Measurements from ENCODE around the gene SRRM4. TPM values are rescaled to one million over a fixed set of nuclear protein-coding genes. Genes with fewer than 3 reads are reported as not detected.
"Not testable (repeated sequence)": the region's sequence is repeated elsewhere in the genome, so short reads cannot be mapped to it uniquely, and the experiment has no call there.

Gene SRRM4
- total RNA-seq, 4 donors from 2014 or later = not detected

DNA sequence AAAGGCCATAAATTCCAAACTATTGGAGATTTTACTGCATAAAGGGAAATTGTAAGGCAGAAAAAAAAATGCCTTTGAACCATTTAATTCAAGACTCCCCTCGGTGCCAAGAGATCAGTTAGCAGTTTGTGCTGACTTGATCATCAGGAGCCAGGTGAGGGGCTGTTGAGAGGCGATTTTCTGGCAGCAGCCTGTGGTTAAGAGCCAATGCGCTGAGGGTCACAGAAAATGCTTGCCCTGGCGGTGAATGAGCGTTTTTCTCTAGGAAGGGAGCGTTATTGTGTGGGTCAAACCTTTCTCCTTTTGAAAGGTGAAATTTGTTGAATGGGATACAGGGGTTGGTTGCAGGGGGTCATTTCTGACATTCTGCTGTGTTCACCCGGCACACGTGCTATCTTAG is 4.7 kb downstream of the SRRM4 start:
- no peak overlapping the region for H3K27ac ChIP-seq
- no peak for TF ChIP-seq EP300 (IDR thresholded peaks at IDR 0.05)
- no peak for TF ChIP-seq POLR2A (IDR thresholded peaks at IDR 0.05)
- TF ChIP-seq, protein P1, sequence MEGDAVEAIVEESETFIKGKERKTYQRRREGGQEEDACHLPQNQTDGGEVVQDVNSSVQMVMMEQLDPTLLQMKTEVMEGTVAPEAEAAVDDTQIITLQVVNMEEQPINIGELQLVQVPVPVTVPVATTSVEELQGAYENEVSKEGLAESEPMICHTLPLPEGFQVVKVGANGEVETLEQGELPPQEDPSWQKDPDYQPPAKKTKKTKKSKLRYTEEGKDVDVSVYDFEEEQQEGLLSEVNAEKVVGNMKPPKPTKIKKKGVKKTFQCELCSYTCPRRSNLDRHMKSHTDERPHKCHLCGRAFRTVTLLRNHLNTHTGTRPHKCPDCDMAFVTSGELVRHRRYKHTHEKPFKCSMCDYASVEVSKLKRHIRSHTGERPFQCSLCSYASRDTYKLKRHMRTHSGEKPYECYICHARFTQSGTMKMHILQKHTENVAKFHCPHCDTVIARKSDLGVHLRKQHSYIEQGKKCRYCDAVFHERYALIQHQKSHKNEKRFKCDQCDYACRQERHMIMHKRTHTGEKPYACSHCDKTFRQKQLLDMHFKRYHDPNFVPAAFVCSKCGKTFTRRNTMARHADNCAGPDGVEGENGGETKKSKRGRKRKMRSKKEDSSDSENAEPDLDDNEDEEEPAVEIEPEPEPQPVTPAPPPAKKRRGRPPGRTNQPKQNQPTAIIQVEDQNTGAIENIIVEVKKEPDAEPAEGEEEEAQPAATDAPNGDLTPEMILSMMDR (IDR thresholded peaks at IDR 0.05) = no peak
- no peak for DNase-seq (ENCODE audit: low spot score in 2 of 2)
- no peak overlapping the region for H3K4me3 ChIP-seq
- peaks cover 3 to 24% of the 10 kb centered on the region in 2 donors for H3K27me3 ChIP-seq
- H3K4me1 ChIP-seq = peaks cover 0 to 6% (median 0%) of the 10 kb centered on the region in 4 donors
- H3K36me3 ChIP-seq = no peaks in the 10 kb centered on the region
- H3K9me3 ChIP-seq = no peaks in the 10 kb centered on the region
- WGBS, 2 donors = 35 to 37% methylated on average over 8 of the region's 8 CpGs

DNA sequence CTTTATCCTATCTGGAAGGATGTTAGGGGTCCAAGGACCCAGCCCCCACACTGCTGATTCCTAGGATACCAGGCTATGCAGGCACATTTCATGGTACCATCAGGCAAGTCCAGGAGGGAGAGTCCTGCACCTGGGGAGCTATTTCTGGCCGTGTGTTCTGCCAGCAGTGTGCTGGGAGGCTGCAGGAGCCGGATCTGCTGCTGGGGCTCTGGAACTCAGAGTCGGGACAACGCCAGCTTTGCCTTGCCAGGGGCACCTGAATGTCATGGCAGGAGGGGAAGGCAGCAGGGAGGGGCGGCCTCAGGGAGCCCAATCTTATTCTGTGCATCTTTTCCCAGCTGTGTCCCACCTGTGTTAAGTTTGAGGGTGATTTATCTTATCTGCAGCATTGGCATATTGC is 17.8 kb downstream of the SRRM4 start:
- no peaks in the 10 kb centered on the region for H3K36me3 ChIP-seq
- DNase-seq (ENCODE audit: low spot score in 2 of 2) = no peak
- no peaks in the 10 kb centered on the region for H3K4me1 ChIP-seq
- H3K27me3 ChIP-seq = no peaks in the 10 kb centered on the region
- no peak for TF ChIP-seq POLR2A (IDR thresholded peaks at IDR 0.05)
- no peak for TF ChIP-seq EP300 (IDR thresholded peaks at IDR 0.05)
- TF ChIP-seq, protein P1 (IDR thresholded peaks at IDR 0.05) = no peak
- H3K27ac ChIP-seq = no peak overlapping the region
- H3K9me3 ChIP-seq = no peaks in the 10 kb centered on the region
- 38 to 60% methylated on average over 5 of the region's 5 CpGs for WGBS, 2 donors
- H3K4me3 ChIP-seq = no peak overlapping the region

DNA sequence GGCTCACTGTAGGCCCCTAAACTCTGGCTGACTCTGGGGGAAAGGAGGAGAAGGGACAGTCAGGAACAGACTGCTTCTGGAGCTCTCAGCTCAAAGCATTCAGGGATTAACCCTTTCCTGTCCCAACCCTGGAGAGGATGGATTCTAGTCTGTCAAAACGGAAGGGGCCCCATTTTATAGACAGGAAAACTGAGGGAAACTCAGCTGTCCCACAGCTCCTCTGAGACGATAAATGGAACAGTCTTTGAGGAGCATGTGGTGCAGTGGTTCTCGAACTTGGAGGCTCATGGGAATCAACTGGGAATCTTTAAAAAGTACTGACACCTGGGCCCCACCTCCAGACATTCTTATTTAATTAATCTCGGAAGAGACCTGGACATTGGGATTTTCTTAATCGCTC is 23.7 kb downstream of the SRRM4 start:
- WGBS, 2 donors = 29 to 66% methylated on average over 5 of the region's 5 CpGs
- Histone ChIP-seq H3K4me1 (no peaks in the 10 kb centered on the region), H3K27ac (no peak overlapping the region), H3K9me3 (peaks cover 0 to 4% (median 0%) of the 10 kb centered on the region in 4 donors), H3K36me3 (no peaks in the 10 kb centered on the region), H3K4me3 (no peak overlapping the region), H3K27me3 (no peaks in the 10 kb centered on the region)
- TF ChIP-seq POLR2A (IDR thresholded peaks at IDR 0.05) (no peak), EP300 (IDR thresholded peaks at IDR 0.05) (no peak)
- TF ChIP-seq, protein P1 (IDR thresholded peaks at IDR 0.05) = no peak
- no peak for DNase-seq (ENCODE audit: low spot score in 2 of 2)

DNA sequence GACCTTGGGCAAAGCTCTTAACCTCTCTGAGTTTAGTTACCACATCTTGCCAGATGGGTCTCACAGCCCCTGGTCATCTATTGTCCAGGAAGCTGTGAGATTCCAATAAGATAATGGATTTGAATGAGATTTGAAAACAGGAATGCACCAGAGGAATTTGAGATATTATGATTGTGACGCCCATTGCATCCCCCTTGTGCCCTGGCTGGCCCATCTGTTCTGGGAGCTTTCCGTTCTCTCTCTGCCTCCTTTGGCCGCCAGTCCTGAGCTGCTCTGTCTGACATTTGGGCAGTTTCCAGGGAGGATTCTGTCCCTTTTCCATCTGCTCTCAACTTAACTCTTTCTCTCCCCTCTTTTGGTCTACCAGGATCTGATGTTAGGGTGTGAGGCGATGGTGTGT is 24.6 kb downstream of the SRRM4 start:
- Histone ChIP-seq H3K4me1 (no peaks in the 10 kb centered on the region), H3K27me3 (no peaks in the 10 kb centered on the region), H3K9me3 (peaks cover 0 to 12% (median 0%) of the 10 kb centered on the region in 4 donors), H3K27ac (no peak overlapping the region), H3K4me3 (no peak overlapping the region), H3K36me3 (no peaks in the 10 kb centered on the region)
- TF ChIP-seq POLR2A (IDR thresholded peaks at IDR 0.05) (no peak), EP300 (IDR thresholded peaks at IDR 0.05) (no peak)
- TF ChIP-seq, protein P1 (IDR thresholded peaks at IDR 0.05) = no peak
- DNase-seq (ENCODE audit: low spot score in 2 of 2) = no peak
- 21 to 24% methylated on average over 4 of the region's 4 CpGs for WGBS, 2 donors

DNA sequence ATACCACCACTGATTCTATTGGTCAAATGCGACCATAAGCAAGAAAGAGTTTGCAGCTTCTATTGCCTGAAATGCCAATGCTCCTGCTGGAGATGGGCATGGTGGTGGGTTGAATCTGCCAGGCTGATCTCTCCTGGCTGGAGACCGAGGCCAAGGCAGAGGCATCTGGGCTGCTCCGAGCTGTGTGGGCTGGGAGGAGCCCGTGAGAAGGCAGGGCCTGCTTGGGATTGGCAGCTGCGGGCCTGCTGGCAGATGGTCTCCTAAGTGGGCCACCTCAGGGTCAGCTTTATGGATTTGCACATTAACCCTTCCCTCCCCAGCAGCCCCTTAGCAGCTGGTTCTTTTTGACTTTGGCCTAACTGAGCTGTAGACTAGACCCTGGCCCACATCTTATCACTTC is 25.4 kb downstream of the SRRM4 start:
- peaks cover 0 to 20% (median 0%) of the 10 kb centered on the region in 4 donors for H3K9me3 ChIP-seq
- no peak overlapping the region for H3K4me3 ChIP-seq
- TF ChIP-seq POLR2A (IDR thresholded peaks at IDR 0.05) (no peak), EP300 (IDR thresholded peaks at IDR 0.05) (no peak)
- no peaks in the 10 kb centered on the region for H3K27me3 ChIP-seq
- no peaks in the 10 kb centered on the region for H3K36me3 ChIP-seq
- WGBS, 2 donors = 20 to 29% methylated on average over 2 to 5 of the region's 5 CpGs
- no peaks in the 10 kb centered on the region for H3K4me1 ChIP-seq
- no peak for DNase-seq (ENCODE audit: low spot score in 2 of 2)
- H3K27ac ChIP-seq = no peak overlapping the region

DNA sequence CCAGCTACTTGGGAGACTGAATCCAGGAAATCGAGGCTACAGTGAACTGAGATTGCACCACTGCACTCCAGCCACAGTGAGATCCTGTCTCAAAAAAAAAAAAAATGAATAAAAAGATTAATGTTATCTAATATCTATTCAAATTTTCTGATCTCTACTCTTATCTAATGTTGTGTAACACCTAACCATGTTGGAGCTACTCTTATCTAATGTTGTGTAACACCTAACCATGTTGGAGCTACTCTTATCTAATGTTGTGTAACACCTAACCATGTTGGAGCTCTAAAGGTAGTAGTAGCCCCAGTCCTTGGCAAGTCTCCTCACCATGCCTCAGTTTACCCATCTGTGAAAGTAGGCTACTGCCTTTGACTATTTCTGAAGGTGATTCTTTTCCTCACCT is 26.9 kb downstream of the SRRM4 start:
- not testable (repeated sequence) for H3K27ac ChIP-seq; H3K4me1 ChIP-seq; DNase-seq (ENCODE audit: low spot score in 2 of 2); H3K4me3 ChIP-seq; H3K36me3 ChIP-seq; H3K27me3 ChIP-seq
- H3K9me3 ChIP-seq = peaks cover 0 to 25% (median 0%) of the 10 kb centered on the region in 4 donors
- 61 to 82% methylated on average over 1 of the region's 1 CpG for WGBS, 2 donors

Data from tibial nerve (tissue), 4 donors.